WTC11 (cell line): Measurements from ENCODE around the gene PIK3C2B. TPM values are rescaled to one million over a fixed set of nuclear protein-coding genes. Genes with fewer than 3 reads are reported as not detected.
A peak's percentile ranks its signal among the peaks of the same experiment; 100 is the strongest.

Experiments
- ATAC-seq: fragments of 200-7000 bp; cut with Tn5 transposase; 2 replicates; pipeline ENCODE4 v1.10.0; 2021; ENCODE audit warnings: mild to moderate bottlenecking, moderate library complexity
- CTCF ChIA-PET: fragments of 300-600 bp; sonication (Branson Sonifier 250); formaldehyde crosslinking; loops from one replicate; lab custom pipeline; 2021; ENCODE audit warnings: antibody characterized with exemption; lab: Charles Lee
- POLR2A ChIA-PET: fragments of 350-600 bp; sonication (Branson Sonifier 250); formaldehyde crosslinking; loops from one replicate; lab custom pipeline; 2021; ENCODE audit warnings: antibody characterized with exemption; lab: Charles Lee
- DNase-seq: peaks from one replicate; pipeline ENCODE4 v3.0.0; 2021; ENCODE audit warnings: low spot score
- H3K27ac Mint-ChIP-seq: 2 replicates; pipeline ENCODE4 v1.8.0; 2021; ENCODE audit warnings: mixed read lengths
- H3K27me3 Mint-ChIP-seq: 2 replicates; pipeline ENCODE4 v1.8.0; 2021; ENCODE audit warnings: low read depth, mild to moderate bottlenecking, moderate library complexity, mixed read lengths
- H3K36me3 Mint-ChIP-seq: 2 replicates; pipeline ENCODE4 v1.8.0; 2021; ENCODE audit warnings: mixed read lengths
- H3K4me1 Mint-ChIP-seq: 2 replicates; pipeline ENCODE4 v1.8.0; 2022; ENCODE audit warnings: mixed read lengths
- H3K4me3 Mint-ChIP-seq: 2 replicates; pipeline ENCODE4 v1.8.0; 2021; ENCODE audit warnings: mild to moderate bottlenecking, moderate library complexity, mixed read lengths
- H3K9me3 Mint-ChIP-seq: 2 replicates; pipeline ENCODE4 v1.8.0; 2021; ENCODE audit warnings: mixed read lengths
- CBFB ChIP-seq: sonication (generic); formaldehyde crosslinking; IDR thresholded peaks from 2 replicates; pipeline ENCODE4 v1.8.1; 2022; ENCODE audit warnings: mild to moderate bottlenecking, low read depth, missing genetic modification reagents
- CREB1 ChIP-seq: sonication (generic); formaldehyde crosslinking; IDR thresholded peaks from 2 replicates; pipeline ENCODE4 v1.8.0; 2023; ENCODE audit warnings: mild to moderate bottlenecking, missing genetic modification reagents
- CREM ChIP-seq: sonication (generic); formaldehyde crosslinking; IDR thresholded peaks from 2 replicates; pipeline ENCODE4 v1.8.1; 2022; ENCODE audit warnings: mild to moderate bottlenecking, missing genetic modification reagents, moderate library complexity
- E2F5 ChIP-seq: sonication (generic); formaldehyde crosslinking; IDR thresholded peaks from 2 replicates; pipeline ENCODE4 v1.8.1; 2022; ENCODE audit warnings: mild to moderate bottlenecking, moderate library complexity, missing genetic modification reagents
- EMX1 ChIP-seq: fragments of 250-450 bp; sonication (Bioruptor Pico); IDR thresholded peaks from 2 replicates; pipeline ENCODE4 v1.8.0; 2021; ENCODE audit warnings: mild to moderate bottlenecking
- FOXP4 ChIP-seq: sonication (generic); formaldehyde crosslinking; IDR thresholded peaks from 2 replicates; pipeline ENCODE4 v1.8.0; 2022; ENCODE audit warnings: mild to moderate bottlenecking, missing genetic modification reagents
- GTF2I ChIP-seq: fragments of 250-450 bp; sonication (Bioruptor Pico); conservative IDR thresholded peaks from 2 replicates; pipeline ENCODE4 v1.4.0; 2021; ENCODE audit warnings: mild to moderate bottlenecking
- IRF2 ChIP-seq: sonication (generic); formaldehyde crosslinking; IDR thresholded peaks from 2 replicates; pipeline ENCODE4 v1.8.0; 2022; ENCODE audit warnings: low read depth, missing genetic modification reagents, borderline replicate concordance
- JAZF1 ChIP-seq: fragments of 250-450 bp; sonication (Bioruptor Pico); IDR thresholded peaks from 2 replicates; pipeline ENCODE4 v1.9.0; 2021; ENCODE audit warnings: moderate library complexity, mild to moderate bottlenecking, inconsistent platforms
- KAT7 ChIP-seq: sonication (generic); formaldehyde crosslinking; IDR thresholded peaks from 2 replicates; pipeline ENCODE4 v1.8.1; 2023; ENCODE audit warnings: missing genetic modification reagents, mild to moderate bottlenecking, borderline replicate concordance
- MYBL2 ChIP-seq: sonication (generic); formaldehyde crosslinking; IDR thresholded peaks from 2 replicates; pipeline ENCODE4 v1.8.1; 2023; ENCODE audit warnings: mild to moderate bottlenecking, moderate library complexity, missing genetic modification reagents
- NR2C2 ChIP-seq: sonication (generic); formaldehyde crosslinking; IDR thresholded peaks from 2 replicates; pipeline ENCODE4 v1.8.0; 2022; ENCODE audit warnings: mild to moderate bottlenecking, missing genetic modification reagents
- TEAD1 ChIP-seq: sonication (generic); formaldehyde crosslinking; IDR thresholded peaks from 2 replicates; pipeline ENCODE4 v1.8.0; 2022; ENCODE audit warnings: mild to moderate bottlenecking, missing genetic modification reagents
- USF2 ChIP-seq: sonication (generic); formaldehyde crosslinking; IDR thresholded peaks from 2 replicates; pipeline ENCODE4 v1.8.1; 2023; ENCODE audit warnings: mild to moderate bottlenecking, missing genetic modification reagents, moderate library complexity
- ZNF219 ChIP-seq: sonication (generic); formaldehyde crosslinking; IDR thresholded peaks from 2 replicates; pipeline ENCODE4 v1.8.0; 2023; ENCODE audit warnings: missing genetic modification reagents, mild to moderate bottlenecking, borderline replicate concordance
- ZNF281 ChIP-seq: sonication (generic); formaldehyde crosslinking; IDR thresholded peaks from 2 replicates; pipeline ENCODE4 v1.8.0; 2023; ENCODE audit warnings: mild to moderate bottlenecking, missing genetic modification reagents
- ZNF317 ChIP-seq: sonication (generic); formaldehyde crosslinking; IDR thresholded peaks from 2 replicates; pipeline ENCODE4 v1.8.1; 2023; ENCODE audit warnings: low read depth, mild to moderate bottlenecking, moderate library complexity, missing genetic modification reagents, borderline replicate concordance
- ZNF512 ChIP-seq: sonication (generic); formaldehyde crosslinking; IDR thresholded peaks from 2 replicates; pipeline ENCODE4 v1.8.1; 2022; ENCODE audit warnings: missing genetic modification reagents, borderline replicate concordance
- ZNF532 ChIP-seq: fragments of 250-450 bp; sonication (Bioruptor Pico); IDR thresholded peaks from 2 replicates; pipeline ENCODE4 v1.9.0; 2021; ENCODE audit warnings: mild to moderate bottlenecking, borderline replicate concordance
- total RNA-seq: library from RNA; stranded (reverse); gene quantifications from 3 replicates; pipeline ENCODE4 v1.2.3, GENCODE V29; 2021

Gene PIK3C2B
- total RNA-seq, 1 experiment from 2014 or later, result 27.7 TPM

GRCh38 chr1:204473400-204473965 is 21.1 kb downstream of the PIK3C2B start:
- ATAC-seq, result peak; percentile 30; the same call in 1 of the 2 replicates
- peaks cover 40% of the 10 kb centered on the region for H3K4me1 Mint-ChIP-seq
- no peak overlapping the region for H3K4me3 Mint-ChIP-seq
- peaks cover 6% of the 10 kb centered on the region; the same call in 1 of the 2 replicates for H3K9me3 Mint-ChIP-seq
- CTCF ChIA-PET, result interaction anchor here (0.8 to 4.0 kb wide), 6 partner anchors 19 to 75 kb away, joined by 3 to 42 read pairs (median 5); partner anchors contain the start of gene PIK3C2B
- TF ChIP-seq TEAD1 (CRISPR knock-in tag) (no peak), ZNF512 (no peak), JAZF1 (no peak), CBFB (CRISPR knock-in tag) (no peak), USF2 (CRISPR knock-in tag) (no peak), MYBL2 (CRISPR knock-in tag) (no peak), EMX1 (CRISPR knock-in tag) (no peak), GTF2I (CRISPR knock-in tag) (no peak), ZNF219 (no peak), NR2C2 (no peak), CREM (CRISPR knock-in tag) (no peak)
- TF ChIP-seq, all 79 proteins: peak for 0
- peaks cover 6% of the 10 kb centered on the region for H3K36me3 Mint-ChIP-seq
- POLR2A ChIA-PET, result interaction anchor here (0.5 kb wide), 1 partner anchor 22 kb away, joined by 3 read pairs; no protein-coding TSS in a partner anchor
- DNase-seq, result no peak
- no peaks in the 10 kb centered on the region for H3K27me3 Mint-ChIP-seq
- H3K27ac Mint-ChIP-seq, result no peak overlapping the region

GRCh38 chr1:204472660-204473059 is 21.9 kb downstream of the PIK3C2B start:
- peaks cover 35% of the 10 kb centered on the region for H3K4me1 Mint-ChIP-seq
- POLR2A ChIA-PET, result no interaction called here
- no peak overlapping the region for H3K4me3 Mint-ChIP-seq
- no peak for TF ChIP-seq NR2C2
- no peak for TF ChIP-seq CREB1 (CRISPR knock-in tag)
- TF ChIP-seq FOXP4 (CRISPR knock-in tag), result no peak
- H3K9me3 Mint-ChIP-seq, result peaks cover 6% of the 10 kb centered on the region; the same call in 1 of the 2 replicates
- CTCF ChIA-PET, result interaction anchor here (0.8 to 4.0 kb wide), 4 partner anchors 22 to 74 kb away, joined by 3 to 42 read pairs (median 5); partner anchors contain the start of gene PIK3C2B
- H3K36me3 Mint-ChIP-seq, result peaks cover 6% of the 10 kb centered on the region
- H3K27me3 Mint-ChIP-seq, result no peaks in the 10 kb centered on the region
- ATAC-seq (no peak), DNase-seq (no peak)
- no peak overlapping the region for H3K27ac Mint-ChIP-seq

GRCh38 chr1:204471687-204472086 is 22.9 kb downstream of the PIK3C2B start:
- DNase-seq (no peak), ATAC-seq (no peak)
- H3K9me3 Mint-ChIP-seq, result peaks cover 6% of the 10 kb centered on the region; the same call in 1 of the 2 replicates
- no peak overlapping the region for H3K4me3 Mint-ChIP-seq
- CTCF ChIA-PET, result interaction anchor here (0.7 kb wide), 1 partner anchor 40 kb away, joined by 3 read pairs; no protein-coding TSS in a partner anchor
- no peak overlapping the region for H3K27ac Mint-ChIP-seq
- POLR2A ChIA-PET, result no interaction called here
- H3K4me1 Mint-ChIP-seq, result peaks cover 32% of the 10 kb centered on the region
- H3K27me3 Mint-ChIP-seq, result no peaks in the 10 kb centered on the region
- H3K36me3 Mint-ChIP-seq, result peaks cover 6% of the 10 kb centered on the region
- no peak for TF ChIP-seq ZNF281 (CRISPR knock-in tag)
- TF ChIP-seq E2F5 (CRISPR knock-in tag), result no peak
- no peak for TF ChIP-seq ZNF317
- TF ChIP-seq ZNF532 (CRISPR knock-in tag), result no peak
- TF ChIP-seq IRF2 (CRISPR knock-in tag), result no peak
- no peak for TF ChIP-seq KAT7
